K562 (cell line): Measurements from ENCODE around the gene SIM1. TPM values are rescaled to one million over a fixed set of nuclear protein-coding genes. Genes with fewer than 3 reads are reported as not detected.

ENCODE experiments used
- ATAC-seq: fragments of 200-7000 bp; cut with Tn5 transposase; 3 replicates; pipeline ENCODE4 v1.9.1; 2020; ENCODE audit warnings: moderate library complexity
- BruUV-seq: library from RNA; stranded (reverse); fragments of 400-500 nt; replicated peaks from 2 replicates; lab custom pipeline; 2021; lab: Mats Ljungman, UMichigan
- CTCF ChIA-PET: fragments of 300-600 bp; formaldehyde crosslinking; extraction: SDS; loops from one replicate; lab custom pipeline; 2021; ENCODE audit warnings: low intra/inter-chr PET ratio; lab: Yijun Ruan, JAX
- POLR2A ChIA-PET: fragments of 300-600, 350-650 bp; sonication (Branson Sonifier 250); formaldehyde crosslinking; extraction: SDS; loops from one replicate; lab custom pipeline; 2021; ENCODE audit warnings: antibody characterized with exemption, inconsistent platforms; lab: Yijun Ruan, JAX
- DNase-seq, 4 experiments: peaks; one replicate each; pipeline versions ENCODE4 v3.0.0 to v3.0.0-alpha.2; 2011 to 2018; ENCODE audit warnings: low spot score in 3 of 4, mixed read lengths in 3 of 4; ENCODE audit errors: extremely low read depth in 1 of 4
- FAIRE-seq: peaks from 2 replicates; lab custom pipeline; 2011; peaks lifted over from hg19 to GRCh38; lab: Jason Lieb, UNC
- H2AFZ ChIP-seq: 2 replicates; pipeline ENCODE4 v1.6.0; 2011; ENCODE audit warnings: low read depth, low read length, control low read depth, inconsistent platforms
- H3K27ac ChIP-seq: fragments of 200-600 bp; 3 replicates; pipeline ENCODE4 v1.8.0; 2011; ENCODE audit warnings: low read depth, mild to moderate bottlenecking, control low read depth, inconsistent platforms, low read length, moderate library complexity, mixed read lengths; ENCODE audit errors: extremely low read depth
- H3K27me3 ChIP-seq, 2 experiments: fragments of 300-600 bp in 1 of 2; 2 replicates in 1 of 2; 3 replicates in 1 of 2; pipeline versions ENCODE4 v1.6.0 to v1.8.0; 2011; ENCODE audit warnings: inconsistent platforms in 2 of 2, low read length in 2 of 2, mild to moderate bottlenecking in 1 of 2, mixed read lengths in 1 of 2, moderate library complexity in 1 of 2; ENCODE audit not compliant: control insufficient read depth in 2 of 2, insufficient read depth in 2 of 2
- H3K36me3 ChIP-seq: fragments of 300-600 bp; 3 replicates; pipeline ENCODE4 v1.8.0; 2011; ENCODE audit warnings: mild to moderate bottlenecking, low read length, inconsistent platforms; ENCODE audit not compliant: control insufficient read depth, insufficient read depth
- H3K4me1 ChIP-seq, 2 experiments: fragments of 200-600 bp in 1 of 2; replicated peaks in 1 of 2; 2 replicates in 1 of 2; 3 replicates in 1 of 2; pipeline versions ENCODE4 v1.5.1 to v1.8.0; 2011; ENCODE audit warnings: inconsistent platforms in 2 of 2, low read length in 2 of 2, mild to moderate bottlenecking in 1 of 2, mixed read lengths in 1 of 2, moderate library complexity in 1 of 2; ENCODE audit not compliant: control insufficient read depth in 2 of 2, insufficient read depth in 2 of 2
- H3K4me2 ChIP-seq: 2 replicates; pipeline ENCODE4 v1.6.1; 2011; ENCODE audit warnings: low read length, control low read depth, inconsistent platforms, mixed read lengths; ENCODE audit not compliant: insufficient read depth
- H3K4me3 ChIP-seq: fragments of 200-600 bp; sonication (generic), shearing (Covaris generic); 2 replicates; pipeline ENCODE4 v1.5.1; 2016; ENCODE audit warnings: control low read depth, inconsistent platforms
- H3K79me2 ChIP-seq: fragments of 200-600 bp; 3 replicates; pipeline ENCODE4 v1.8.0; 2011; ENCODE audit warnings: low read length, inconsistent platforms; ENCODE audit not compliant: control insufficient read depth, insufficient read depth
- H3K9ac ChIP-seq, 2 experiments: 2 replicates each; pipeline versions ENCODE4 v1.6.0 to v1.6.1; 2011; ENCODE audit warnings: low read depth in 2 of 2, low read length in 2 of 2, control low read depth in 1 of 2, inconsistent platforms in 1 of 2, mild to moderate bottlenecking in 1 of 2, mixed read lengths in 1 of 2; ENCODE audit not compliant: insufficient read depth in 1 of 2
- H3K9me1 ChIP-seq: one replicate; pipeline ENCODE4 v1.6.0; 2011; ENCODE audit warnings: inconsistent platforms, mild to moderate bottlenecking, low read length, moderate library complexity; ENCODE audit not compliant: control insufficient read depth, insufficient read depth
- H3K9me3 ChIP-seq: replicated peaks from 2 replicates; pipeline ENCODE4 v1.5.1; 2011; ENCODE audit warnings: low read depth, low read length, inconsistent platforms; ENCODE audit not compliant: control insufficient read depth, insufficient read depth
- H4K20me1 ChIP-seq: replicated peaks from 2 replicates; pipeline ENCODE4 v1.6.1; 2011; ENCODE audit warnings: low read length, inconsistent platforms, mixed read lengths; ENCODE audit not compliant: control insufficient read depth, insufficient read depth
- CC2D1A ChIP-seq: fragments of 450-650 bp; IDR thresholded peaks from 2 replicates; pipeline ENCODE4 v1.6.1; 2017; ENCODE audit warnings: mild to moderate bottlenecking
- EGR1 ChIP-seq: fragments of 450-650 bp; conservative IDR thresholded peaks from 2 replicates; pipeline ENCODE4 v1.6.1; 2017; ENCODE audit warnings: mild to moderate bottlenecking
- GTF2B ChIP-seq: IDR thresholded peaks from 2 replicates; pipeline ENCODE4 v1.6.1; 2011; ENCODE audit not compliant: insufficient read length; ENCODE audit errors: extremely low read depth
- HDAC6 ChIP-seq: IDR thresholded peaks from 2 replicates; pipeline ENCODE4 v1.6.1; 2012; ENCODE audit warnings: low read depth, mild to moderate bottlenecking, control low read depth, inconsistent platforms, low read length, moderate library complexity
- JUND ChIP-seq, 2 experiments: IDR thresholded peaks; 2 replicates in 1 of 2; 3 replicates in 1 of 2; pipeline ENCODE4 v1.6.1; 2011; ENCODE audit warnings: borderline replicate concordance in 2 of 2, low read depth in 2 of 2, low read length in 2 of 2, improper control_type of control experiment in 1 of 2, missing biosample characterization in 1 of 2, missing genetic modification characterization in 1 of 2, missing genetic modification reagents in 1 of 2
- MTA1 ChIP-seq: fragments of 450-650 bp; IDR thresholded peaks from 2 replicates; pipeline ENCODE4 v1.6.1; 2017; ENCODE audit warnings: borderline replicate concordance
- TRIM28 ChIP-seq: fragments of 450-650 bp; IDR thresholded peaks from 2 replicates; pipeline ENCODE4 v1.6.1; 2017
- ZNF347 ChIP-seq: fragments of 450-650 bp; formaldehyde crosslinking; IDR thresholded peaks from 2 replicates; pipeline ENCODE4 v1.4.0; 2020; ENCODE audit warnings: low read depth, mild to moderate bottlenecking, moderate library complexity
- ZSCAN32 ChIP-seq: fragments of 450-650 bp; formaldehyde crosslinking; IDR thresholded peaks from 2 replicates; pipeline ENCODE4 v1.4.0; 2020; ENCODE audit warnings: mild to moderate bottlenecking, moderate library complexity
- WGBS: fragments of 100-300 bp; shearing (Covaris generic); methylation state at CpG from one replicate; pipeline ENCODE4 v1.1.6; 2016; ENCODE audit warnings: low coverage, mixed read lengths; ENCODE audit not compliant: insufficient coverage; ENCODE audit errors: missing lambda C conversion rate; 5-methylcytosine and 5-hydroxymethylcytosine counted together
- in situ Hi-C: fragments of 300-500 bp; cut with MboI; formaldehyde crosslinking; loops from 4 replicates; pipeline ENCODE4 v1.15.0; 2018; ENCODE audit warnings: inconsistent platforms, mixed read lengths
- intact Hi-C: fragments of 100-400 bp; cut with micrococcal nuclease; formaldehyde crosslinking; loops from 2 replicates; pipeline ENCODE4 v1.14.2; 2022
- polyA plus RNA-seq, 8 experiments: library from polyadenylated mRNA; depleted of rRNA in 4 of 8; stranded (reverse) in 5 of 8; unstranded in 3 of 8; fragments of >200 nt; fragmentation: Nextera tagmentation in 2 of 8; fragmentation: Illumina TruSeq in 1 of 8; extraction: Ambion mirVana in 2 of 8; extraction: Trizol in 1 of 8; gene quantifications; 2 replicates each; pipeline versions ENCODE4 v1.2.1 to v1.2.3, GENCODE V29; 2011 to 2014; ENCODE audit warnings: inconsistent platforms in 1 of 8, missing spikeins in 1 of 8
- total RNA-seq, 7 experiments: library from RNA; depleted of rRNA in 6 of 7; stranded (reverse); fragments of >200 nt in 6 of 7; fragmentation: Illumina TruSeq in 2 of 7; extraction: Trizol in 2 of 7; gene quantifications; 2 replicates each; pipeline versions ENCODE4 v1.2.1 to v1.2.3, GENCODE V29; 2011 to 2021; ENCODE audit warnings: low replicate concordance in 1 of 7

SIM1 gene
- total and polyA plus RNA-seq, 9 of the 15 experiments (the other 6 are each of a cell fraction or from before 2014, with no cell fraction given) = not detected

- Histone ChIP-seq H4K20me1 (no peaks in the 10 kb centered on the region), H3K9ac (no peak overlapping the region), H3K9me1 (no peaks in the 10 kb centered on the region), H3K4me3 (no peak overlapping the region), H2AFZ (no peak overlapping the region), H3K4me2 (no peak overlapping the region), H3K4me1 (no peaks in the 10 kb centered on the region), H3K27me3 (peaks cover 3 to 15% of the 10 kb centered on the region in 2 experiments; a peak in 2 of 5 replicates), H3K9me3 (no peaks in the 10 kb centered on the region), H3K27ac (no peak overlapping the region), H3K79me2 (no peaks in the 10 kb centered on the region), H3K36me3 (no peaks in the 10 kb centered on the region)
- BruUV-seq = no TSS peak
- DNase-seq (no peak), ATAC-seq (no peak), FAIRE-seq (no peak)
- intact Hi-C loops (no loop called here), in situ Hi-C loops (loop anchor here (10.0 kb wide), 1 partner anchor 180 kb away; no protein-coding TSS in a partner anchor)
- ChIA-PET CTCF (no interaction called here), POLR2A (no interaction called here)
- TF ChIP-seq MTA1 = no peak
- no peak for TF ChIP-seq ZSCAN32 (CRISPR knock-in tag)
- TF ChIP-seq JUND (IDR thresholded peaks at IDR 0.05; ENCODE audit: borderline replicate concordance, low read depth, low read length) = no peak
- TF ChIP-seq JUND (tag; IDR thresholded peaks at IDR 0.05; ENCODE audit: borderline replicate concordance, low read depth, low read length) = no peak
- TF ChIP-seq CC2D1A = no peak
- TF ChIP-seq ZNF347 (CRISPR knock-in tag) = no peak
- TF ChIP-seq EGR1 = no peak
Measured at GRCh38 chr6:100485268-100485667, 20.5 kb upstream of the SIM1 start.

- no peak overlapping the region for H2AFZ ChIP-seq
- no peak overlapping the region for H3K4me3 ChIP-seq
- in situ Hi-C loops (loop anchor here (5.0 to 10.0 kb wide), 2 partner anchors 180 to 362 kb away; no protein-coding TSS in a partner anchor), intact Hi-C loops (loop anchor here (5.0 kb wide), 1 partner anchor 178 kb away; no protein-coding TSS in a partner anchor)
- peaks cover 3 to 12% of the 10 kb centered on the region in 2 experiments; a peak in 2 of 5 replicates for H3K27me3 ChIP-seq
- no peak overlapping the region for H3K9ac ChIP-seq
- H3K36me3 ChIP-seq = no peaks in the 10 kb centered on the region
- no peaks in the 10 kb centered on the region for H3K9me1 ChIP-seq
- POLR2A ChIA-PET = no interaction called here
- WGBS = 1% methylated on average over 5 of the region's 5 CpGs
- DNase-seq (no peak), ATAC-seq (no peak), FAIRE-seq (no peak)
- H3K27ac ChIP-seq = no peak overlapping the region
- H3K4me2 ChIP-seq = no peak overlapping the region
- TF ChIP-seq TRIM28 = no peak
- no peak for TF ChIP-seq HDAC6
- TF ChIP-seq GTF2B = no peak
- CTCF ChIA-PET = no interaction called here
- no peaks in the 10 kb centered on the region for H4K20me1 ChIP-seq
- H3K4me1 ChIP-seq = no peaks in the 10 kb centered on the region
- H3K79me2 ChIP-seq = no peaks in the 10 kb centered on the region
- no peaks in the 10 kb centered on the region for H3K9me3 ChIP-seq
- BruUV-seq = no TSS peak
Measured at GRCh38 chr6:100484474-100484873, 19.8 kb upstream of the SIM1 start.
